ENCODE data around the gene CTIF.

Gene CTIF

DNA sequence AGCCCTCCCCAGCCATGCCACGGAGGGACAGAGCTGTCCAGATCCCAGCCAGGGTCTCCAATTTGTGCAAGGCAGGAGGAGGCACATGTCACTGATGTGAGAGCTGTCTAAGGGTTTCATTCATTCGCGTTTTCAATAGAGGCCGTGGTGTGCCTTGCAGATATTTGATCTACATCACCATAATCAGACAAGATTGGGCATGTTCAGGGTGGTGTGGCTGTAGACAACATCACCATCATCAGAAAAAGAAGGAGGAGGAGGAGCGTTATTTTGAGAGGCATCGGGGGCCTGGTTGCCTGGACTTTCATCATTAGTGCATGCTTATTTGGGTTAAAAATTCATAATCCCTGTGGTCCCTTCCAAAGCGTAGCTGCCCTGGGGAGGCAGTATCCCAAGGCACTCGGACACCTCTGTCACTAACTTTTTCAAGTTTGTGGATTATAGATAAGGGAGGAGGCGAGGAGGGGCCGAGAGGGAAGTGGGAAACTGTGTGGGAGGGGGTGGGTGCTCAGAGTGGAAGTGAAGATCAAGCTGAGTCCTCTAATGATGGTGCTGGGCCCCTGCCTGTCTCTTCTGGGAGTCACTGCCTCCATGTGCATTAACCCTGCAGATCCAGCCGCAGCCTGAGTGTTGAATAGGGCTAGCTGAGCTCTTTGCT, 194.1 kb downstream of the CTIF start:
- DNase-seq (ENCODE audit: low read depth in 2 of 2) = no peak

DNA sequence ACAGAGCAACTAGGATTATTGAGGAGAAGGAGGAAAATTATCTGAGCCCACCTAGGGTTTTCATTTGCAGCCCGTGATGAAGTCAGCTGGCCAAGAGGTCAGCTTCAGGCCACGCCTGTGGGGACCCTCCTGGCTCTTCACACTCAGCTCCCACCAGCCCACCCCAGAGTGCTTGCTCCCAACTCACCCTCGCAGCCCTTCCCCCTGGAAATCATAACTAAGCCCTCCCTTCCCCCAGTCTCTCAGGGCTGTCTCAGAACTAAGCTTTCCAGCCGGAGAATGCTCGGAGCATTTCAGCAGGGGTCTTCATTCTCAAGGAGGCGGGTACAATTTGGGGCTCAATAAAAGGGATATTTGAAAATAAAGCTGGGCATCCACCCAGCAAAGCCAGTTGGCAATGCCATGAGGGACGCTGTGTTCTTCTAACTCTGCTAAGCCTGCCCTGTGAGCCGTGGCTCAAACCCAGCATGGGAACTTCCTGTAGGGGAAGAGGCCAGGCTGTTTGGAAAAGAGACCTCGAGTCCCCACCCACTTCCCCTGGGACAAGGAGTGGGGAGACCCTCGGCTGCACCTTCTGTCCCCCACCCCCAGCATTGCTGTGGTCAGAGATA, 194.9 kb downstream of the CTIF start:
- no peak for DNase-seq (ENCODE audit: low read depth in 2 of 2)

DNA sequence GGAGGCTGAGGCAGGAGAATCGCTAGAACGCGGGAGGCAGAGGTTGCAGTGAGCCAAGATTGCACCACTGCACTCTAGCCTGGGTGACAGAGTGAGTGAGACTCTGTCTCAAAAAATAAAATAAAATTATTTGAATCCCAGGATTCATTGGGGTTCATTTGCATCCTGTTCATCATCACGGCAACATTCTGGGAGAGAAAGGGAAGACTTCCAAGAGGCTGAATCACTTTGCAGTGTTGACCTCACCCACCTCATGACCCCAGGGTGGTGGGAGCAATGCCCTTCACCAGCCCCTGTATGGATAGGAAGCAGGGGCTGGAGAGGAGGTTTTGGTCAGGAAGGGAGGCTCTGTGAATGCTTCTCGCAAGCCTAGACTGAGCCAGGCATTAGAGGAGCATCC, 195.6 kb downstream of the CTIF start:
- DNase-seq (ENCODE audit: low read depth in 2 of 2) = no peak

DNA sequence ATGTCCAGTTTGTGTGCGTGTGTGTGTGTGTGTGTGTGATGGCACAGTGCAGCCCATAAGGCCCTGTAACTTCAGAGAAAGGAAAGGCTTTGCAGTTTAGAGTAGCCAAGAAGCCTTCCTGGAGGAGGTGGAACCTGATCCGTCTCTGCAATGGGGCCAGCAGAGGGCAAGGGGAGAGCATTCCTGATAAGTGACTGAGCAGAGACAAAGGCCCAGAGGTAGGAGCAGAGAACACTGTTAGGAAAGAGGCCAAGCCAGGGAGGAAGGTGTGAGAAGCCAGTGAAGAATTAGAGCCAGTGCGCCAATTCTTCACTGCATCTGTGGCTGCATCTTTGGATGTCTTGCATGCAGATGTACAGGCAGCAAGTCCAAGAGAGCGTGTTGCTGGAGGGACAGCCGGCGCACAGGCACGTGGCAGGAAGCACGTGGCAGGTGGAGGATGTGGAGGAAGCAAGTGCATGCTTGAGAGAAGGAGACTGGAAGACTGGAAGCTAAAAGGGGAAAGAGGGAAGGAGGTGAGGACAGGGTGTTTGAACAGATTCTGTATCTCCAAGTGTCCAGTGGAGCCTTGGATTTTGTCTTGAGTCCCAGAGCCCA, 196.3 kb downstream of the CTIF start:
- no peak for DNase-seq (ENCODE audit: low read depth in 2 of 2)

DNA sequence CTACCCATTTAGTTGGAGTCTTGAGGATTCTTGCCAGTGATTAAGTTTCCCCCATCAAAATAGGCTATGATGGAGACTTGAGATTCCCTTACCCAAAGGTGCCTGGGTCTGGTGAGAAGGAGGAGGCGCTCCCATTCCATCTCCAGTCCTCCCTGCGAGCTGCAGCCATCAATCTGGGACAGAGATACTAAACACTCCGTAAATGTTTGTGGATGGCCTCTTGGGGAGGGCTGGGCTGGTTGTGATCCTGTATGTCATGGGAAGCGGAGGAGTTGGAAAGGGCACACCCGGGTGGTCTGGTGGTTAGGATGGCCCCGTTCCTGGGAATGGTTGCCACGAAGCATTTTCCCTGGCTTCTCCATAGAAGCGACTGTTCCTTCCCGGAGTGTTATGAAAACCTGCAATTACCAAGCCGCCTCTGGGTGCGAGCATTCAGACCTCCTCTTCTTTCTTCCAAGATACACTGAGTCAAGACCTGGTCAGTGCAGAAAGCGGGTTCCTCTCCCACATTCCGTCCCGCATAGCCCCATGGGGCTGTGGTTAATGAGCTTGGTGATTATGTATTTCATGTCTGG, 196.9 kb downstream of the CTIF start:
- no peak for DNase-seq (ENCODE audit: low read depth in 2 of 2)

DNA sequence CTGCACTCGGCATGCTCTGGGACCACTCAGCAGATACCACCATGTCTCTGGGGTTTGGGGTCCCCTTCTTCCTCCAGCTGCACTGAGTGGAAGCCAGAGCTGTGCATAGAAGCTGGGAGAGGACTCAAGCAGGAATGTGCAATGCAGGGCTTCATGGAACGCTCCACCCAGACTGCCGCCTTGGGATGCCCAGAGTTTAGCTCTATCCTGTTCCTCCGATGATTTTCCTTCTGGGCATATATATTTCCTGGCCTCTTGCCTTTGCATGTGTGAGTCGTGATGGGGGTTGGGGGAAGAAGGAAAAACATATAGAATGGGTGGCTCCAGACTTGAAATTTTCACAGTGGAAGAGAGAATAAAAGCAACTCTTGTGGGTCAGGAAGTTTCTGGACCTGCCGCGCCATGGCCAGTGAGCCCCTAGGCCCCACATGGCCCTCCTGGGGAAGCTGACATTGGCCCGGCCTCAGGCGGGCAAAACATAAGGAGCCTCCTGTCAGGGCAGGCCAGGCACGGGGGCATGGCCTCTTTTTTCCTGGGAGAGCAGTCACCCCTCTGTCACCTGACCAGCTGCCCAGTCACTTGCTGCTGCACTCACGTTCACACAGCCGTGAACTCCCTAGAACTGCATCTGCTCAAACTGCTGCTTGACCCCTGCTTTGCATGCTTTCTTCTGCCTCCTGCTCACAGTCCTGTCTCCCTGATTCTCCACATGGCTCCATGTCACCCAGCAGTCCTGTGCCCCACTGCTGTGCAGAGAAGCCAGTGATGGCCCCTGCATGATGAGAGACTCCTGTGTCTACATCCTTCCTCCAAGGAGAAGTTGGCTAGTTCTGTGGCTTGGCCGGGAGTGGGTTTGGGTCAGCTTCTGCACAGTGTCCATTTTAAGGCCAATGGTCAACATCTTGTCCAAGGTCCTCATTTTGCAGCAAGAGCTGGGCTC, 197.8 kb downstream of the CTIF start:
- no peak for DNase-seq (ENCODE audit: low read depth in 2 of 2)

DNA sequence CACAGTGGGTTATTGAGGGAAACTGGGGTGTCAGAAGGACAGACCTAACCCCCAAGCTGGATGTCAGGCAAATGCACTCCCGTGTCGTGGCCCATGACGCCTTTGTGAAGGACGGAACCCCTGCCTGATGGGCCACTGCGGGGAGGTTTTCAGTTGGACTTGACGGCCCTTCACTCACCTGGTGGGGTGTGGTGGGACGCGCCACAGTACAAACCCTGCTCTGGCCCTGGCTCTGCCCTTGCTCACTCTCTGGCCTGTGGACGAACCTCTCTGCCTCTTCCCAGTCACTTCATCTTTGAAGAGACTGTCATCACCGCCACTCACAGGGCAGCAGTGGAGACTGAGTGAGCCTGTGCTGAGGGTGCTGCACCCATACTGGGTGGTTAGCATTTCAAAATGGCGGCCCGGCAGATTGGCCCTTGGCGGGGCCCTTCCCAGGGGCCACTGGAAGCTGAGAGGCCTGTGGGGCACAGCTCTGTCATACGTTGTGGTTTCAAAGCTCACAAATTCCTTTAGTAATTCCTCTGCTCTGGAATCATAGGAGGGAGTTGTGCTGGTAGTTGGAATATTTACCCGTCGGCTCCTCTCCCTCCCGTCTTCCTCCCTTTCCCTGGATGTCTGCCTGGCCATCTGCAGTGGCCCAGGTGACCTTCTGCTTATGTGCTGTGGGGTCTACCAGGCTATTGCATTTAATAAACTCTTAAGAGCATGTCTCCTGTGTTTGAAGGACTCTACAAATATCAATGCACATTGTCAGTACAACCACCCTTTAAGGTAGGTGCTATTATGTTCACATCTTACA, 200.6 kb downstream of the CTIF start:
- no peak for DNase-seq (ENCODE audit: low read depth in 2 of 2)

DNA sequence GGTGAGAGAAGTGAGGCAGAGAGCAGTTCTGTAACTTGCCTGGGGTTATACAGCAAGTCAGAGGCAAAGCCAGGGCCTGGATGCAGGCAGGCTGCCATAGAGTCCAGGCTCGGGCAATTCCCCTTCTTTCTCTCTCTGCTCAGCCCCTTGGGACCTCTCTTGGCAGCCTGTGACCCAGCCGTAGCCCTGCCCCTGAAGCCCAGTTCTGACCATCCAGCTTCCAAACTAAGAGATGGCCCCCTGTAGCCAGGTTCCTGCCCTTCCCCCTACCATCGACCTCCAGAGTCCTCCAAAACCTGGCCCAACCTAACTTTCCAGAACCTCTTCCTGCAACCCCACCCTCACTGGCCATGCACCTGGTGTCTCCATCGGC, 201.2 kb downstream of the CTIF start:
- no peak for DNase-seq (ENCODE audit: low read depth in 2 of 2)

DNA sequence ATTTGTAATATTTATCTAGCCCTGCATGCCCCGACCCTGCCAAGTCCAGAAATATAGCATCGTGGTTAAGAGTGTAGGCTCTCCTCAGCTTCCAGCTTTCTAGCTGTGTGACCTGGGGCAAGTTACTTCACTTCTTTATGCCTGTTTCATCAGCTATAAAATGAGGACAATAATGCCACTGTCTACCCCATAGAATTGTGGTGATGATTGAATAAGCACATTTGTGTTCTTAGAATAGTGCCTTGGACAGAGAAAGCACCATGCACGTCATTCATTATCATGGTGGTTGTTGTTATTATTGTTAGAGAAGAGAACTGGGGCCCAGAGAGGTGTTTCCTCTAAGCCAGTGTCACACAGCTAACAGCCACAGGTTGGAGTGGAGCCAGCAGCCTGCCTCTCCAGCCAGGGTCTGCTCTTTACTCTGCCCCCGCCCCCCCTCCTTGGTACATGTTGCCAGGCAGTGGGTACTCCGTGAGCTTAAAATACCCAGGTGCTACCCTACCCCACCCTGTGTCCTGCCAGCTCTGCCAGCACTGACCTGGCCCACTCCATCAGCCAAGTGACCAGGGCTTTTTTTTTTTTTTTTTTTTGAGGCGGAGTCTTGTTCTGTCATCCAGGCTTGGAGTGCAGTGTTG, 202.1 kb downstream of the CTIF start:
- DNase-seq (ENCODE audit: low read depth in 2 of 2) = no peak

DNA sequence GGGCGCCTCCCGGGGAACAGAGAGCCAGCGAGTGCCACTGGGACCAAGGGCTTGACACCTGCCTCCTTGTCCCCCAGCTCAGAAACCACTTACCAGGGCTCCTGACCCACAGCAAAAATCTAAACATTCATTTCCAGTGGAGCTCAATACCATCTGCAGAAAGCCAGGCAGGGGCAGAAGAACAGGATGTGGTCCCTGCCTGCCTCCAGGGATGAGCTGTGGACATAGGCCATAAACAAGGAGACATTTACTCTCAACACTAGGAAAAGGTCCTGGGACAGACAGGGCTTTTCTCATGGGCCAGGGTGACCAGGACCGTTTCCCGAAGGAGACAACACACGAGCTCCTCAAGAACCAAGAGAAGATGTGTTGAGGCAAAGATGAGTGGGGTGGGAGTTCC, 203.0 kb downstream of the CTIF start:
- DNase-seq (ENCODE audit: low read depth in 2 of 2) = no peak

DNA sequence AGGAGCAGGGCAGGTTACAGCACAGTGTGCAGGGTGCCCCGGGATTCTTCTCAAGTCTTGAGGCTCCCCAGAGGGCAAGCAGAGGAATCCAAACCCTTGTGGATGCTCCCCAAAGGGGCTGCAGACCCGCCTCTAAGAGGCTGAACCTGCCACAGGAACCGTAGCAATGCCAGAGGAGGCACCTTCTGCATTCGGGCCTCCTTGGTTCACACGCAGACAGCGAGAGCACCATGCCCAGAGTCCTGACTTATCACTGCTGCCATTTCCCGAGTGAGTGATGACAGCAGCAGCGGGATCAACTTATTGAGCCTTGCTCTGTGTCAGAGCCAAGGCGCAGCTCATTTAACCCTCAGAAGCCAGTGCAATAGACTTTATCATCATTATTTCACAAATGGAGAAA, 203.5 kb downstream of the CTIF start:
- DNase-seq (ENCODE audit: low read depth in 2 of 2) = no peak

DNA sequence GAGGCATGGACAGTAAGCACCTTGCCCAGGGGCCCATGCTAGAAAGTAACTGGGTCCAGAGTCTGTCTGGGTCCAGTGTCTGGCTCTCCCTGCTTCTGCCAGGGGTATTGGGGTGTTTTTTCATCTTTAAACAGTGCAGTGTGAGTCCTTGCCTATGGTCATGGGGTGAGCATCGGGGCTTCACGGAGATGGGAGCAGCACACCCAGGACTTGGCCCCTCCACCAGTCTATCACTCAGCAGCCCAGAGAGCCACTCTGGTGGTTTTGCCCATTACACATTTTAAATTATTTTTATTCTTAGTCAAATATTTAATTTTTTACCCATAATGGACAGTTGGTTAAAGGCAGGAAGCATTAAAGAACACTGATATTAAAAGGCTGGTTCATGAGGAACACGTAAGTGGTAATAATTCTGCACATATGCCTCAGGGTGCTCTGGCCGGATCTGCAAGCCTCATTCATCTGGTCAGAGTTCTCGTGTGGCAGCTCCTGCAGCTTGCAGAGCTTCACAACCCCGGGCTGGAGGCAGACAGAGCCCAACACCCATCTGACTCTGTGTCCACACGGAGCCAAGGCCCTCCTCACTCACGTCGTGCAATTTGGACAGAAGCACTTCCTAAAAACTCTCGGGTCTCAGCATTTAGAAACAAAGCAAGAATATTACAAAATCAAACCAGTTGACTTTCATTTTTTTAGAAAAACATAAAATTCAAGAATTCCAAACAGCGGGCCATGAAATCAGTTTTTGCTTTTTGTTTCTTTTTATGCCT, 204.1 kb downstream of the CTIF start:
- no peak for DNase-seq (ENCODE audit: low read depth in 2 of 2)

DNA sequence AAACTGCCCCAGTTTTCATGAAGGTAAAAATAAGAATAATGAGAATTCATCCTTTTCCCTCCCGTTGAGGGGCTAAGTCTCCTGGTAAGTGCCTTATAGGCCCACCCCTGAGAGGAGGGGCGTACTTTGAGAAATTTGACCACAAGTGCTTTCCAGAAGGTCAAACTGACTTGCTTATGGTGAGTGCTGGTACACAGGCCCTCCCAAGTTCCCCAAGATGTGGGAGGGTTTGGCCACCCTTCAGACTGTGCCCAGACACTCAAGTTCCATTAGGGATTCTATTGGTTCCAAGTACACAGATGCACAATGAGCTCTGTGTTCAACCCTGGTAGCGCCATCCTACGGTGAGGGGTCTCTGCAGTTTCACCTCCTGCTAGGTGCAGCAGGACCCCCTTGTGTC, 205.1 kb downstream of the CTIF start:
- no peak for DNase-seq (ENCODE audit: low read depth in 2 of 2)

DNA sequence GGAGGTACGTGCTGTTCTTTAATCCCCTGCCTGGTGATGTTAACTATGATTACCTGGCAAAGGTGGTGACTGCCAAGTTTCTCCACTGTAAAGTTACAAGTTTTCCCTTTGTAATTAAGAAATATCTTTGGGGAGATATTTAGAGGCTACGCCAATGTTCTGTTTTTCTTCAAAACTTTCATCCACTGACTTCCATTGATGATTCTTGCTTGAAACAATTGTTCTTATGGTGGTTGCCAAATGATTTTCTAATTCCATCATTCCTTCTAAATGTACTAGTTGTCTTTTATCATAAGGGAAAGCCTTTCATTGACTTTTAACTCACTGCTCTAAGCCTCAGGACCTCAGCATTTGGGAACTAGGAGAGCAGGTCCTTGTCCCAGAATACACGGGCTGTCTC, 206.5 kb downstream of the CTIF start:
- no peak for DNase-seq (ENCODE audit: low read depth in 2 of 2)

DNA sequence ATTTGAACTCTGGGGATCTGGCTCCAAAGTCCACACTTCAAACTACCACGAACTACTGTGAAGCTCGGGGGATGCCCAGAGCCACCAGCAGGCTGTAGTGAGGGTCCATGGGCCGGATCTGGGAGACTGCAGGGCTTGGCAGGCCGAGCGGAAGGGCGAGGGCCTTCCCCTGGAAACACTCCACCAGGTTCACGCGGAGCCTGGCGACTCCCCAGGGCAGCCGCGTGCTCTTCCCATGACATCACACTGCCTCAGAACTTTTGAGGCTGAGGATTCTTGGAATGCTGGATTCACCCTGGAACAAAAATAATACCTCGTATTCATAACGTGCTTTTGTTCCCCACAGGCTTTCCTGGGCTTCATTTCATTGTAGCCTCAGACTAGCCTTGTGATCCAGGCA, 210.9 kb downstream of the CTIF start:
- no peak for DNase-seq (ENCODE audit: low read depth in 2 of 2)

DNA sequence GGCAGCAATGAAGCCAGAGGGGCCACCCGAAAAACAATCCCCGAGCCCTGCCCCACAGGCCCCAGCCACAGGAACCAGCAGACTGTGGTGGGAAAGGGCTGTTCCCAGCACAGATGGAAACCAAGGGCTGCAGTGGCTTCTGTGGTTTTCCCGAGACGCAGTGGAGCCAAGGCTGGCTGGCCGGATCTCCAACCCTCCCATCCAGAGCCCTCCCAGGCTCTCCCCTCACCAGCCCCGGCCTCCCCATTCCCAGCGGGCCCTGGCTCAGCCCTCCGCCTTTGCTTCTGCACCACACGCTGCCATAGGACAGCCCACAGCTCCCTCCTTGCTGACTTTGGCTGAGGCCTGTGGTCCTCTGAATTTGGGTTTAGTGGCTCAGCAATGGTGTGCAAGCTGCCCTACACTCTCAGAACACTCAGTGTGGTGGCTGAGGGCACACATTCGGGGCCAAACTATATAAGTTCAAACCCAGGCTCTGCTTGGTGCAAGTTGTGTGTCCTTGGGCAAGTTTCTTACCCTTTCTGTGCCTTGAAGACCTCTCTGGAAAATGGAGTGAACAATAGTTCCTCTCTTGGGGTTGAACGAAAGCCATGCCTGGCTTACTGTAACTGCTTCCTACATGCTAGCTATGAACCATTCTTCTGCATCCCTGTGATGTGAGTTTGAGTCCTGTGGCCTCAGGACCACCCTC, 211.8 kb downstream of the CTIF start:
- DNase-seq (ENCODE audit: low read depth in 2 of 2) = no peak

DNA sequence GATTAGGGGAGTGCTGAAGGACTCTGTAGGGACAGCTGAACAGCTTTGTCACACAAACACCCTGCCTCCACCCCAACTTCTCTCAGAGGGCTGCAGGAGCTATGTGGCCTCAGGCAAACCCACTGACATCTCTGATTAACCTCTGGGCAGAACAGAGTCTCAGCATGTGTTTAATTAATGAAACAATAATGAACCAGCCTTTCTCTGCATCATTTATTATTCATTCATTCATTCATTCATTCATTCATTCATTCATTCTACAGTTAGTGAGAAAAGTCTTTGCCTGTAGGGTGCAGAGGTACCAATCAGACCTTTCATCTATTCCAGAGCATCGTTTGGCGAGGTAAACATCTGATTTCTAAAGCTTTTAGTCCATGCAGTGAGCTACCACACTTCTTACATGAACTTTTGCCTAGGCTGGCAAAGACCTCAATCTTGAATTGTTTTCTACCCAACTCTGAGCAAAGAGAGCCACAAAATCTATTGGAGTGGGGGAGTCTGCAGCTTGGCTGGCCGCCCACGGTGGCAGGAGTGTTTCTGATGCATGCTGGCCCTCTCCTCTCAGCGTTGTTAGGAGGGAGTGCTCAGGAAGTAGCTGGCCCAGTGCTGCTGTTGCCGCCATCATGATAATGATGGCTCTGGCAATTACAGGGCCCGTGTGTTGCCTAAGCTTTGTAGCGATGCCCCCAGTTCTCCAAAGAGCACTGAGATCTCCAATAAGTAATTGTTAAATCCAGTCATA, 213.1 kb downstream of the CTIF start:
- DNase-seq (ENCODE audit: low read depth in 2 of 2) = no peak

DNA sequence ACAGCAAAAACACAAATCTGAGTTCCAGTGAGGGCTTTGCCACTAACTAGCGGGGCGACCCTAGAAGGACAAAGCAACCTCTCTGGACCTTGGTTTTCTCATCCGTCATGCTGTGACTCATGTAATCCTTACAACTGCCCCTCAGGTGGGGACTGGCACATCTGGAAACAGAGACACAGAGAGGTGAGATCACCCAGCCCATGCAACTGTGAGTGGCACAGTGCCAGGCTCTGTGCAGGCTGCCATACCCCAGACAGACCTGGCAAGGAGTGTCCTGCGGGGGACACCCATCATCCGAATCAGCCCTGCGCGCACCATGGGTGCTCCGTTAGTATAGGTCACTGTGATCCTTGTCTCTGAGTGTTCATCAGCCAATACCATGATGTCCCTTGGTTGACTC, 213.6 kb downstream of the CTIF start:
- no peak for DNase-seq (ENCODE audit: low read depth in 2 of 2)

DNA sequence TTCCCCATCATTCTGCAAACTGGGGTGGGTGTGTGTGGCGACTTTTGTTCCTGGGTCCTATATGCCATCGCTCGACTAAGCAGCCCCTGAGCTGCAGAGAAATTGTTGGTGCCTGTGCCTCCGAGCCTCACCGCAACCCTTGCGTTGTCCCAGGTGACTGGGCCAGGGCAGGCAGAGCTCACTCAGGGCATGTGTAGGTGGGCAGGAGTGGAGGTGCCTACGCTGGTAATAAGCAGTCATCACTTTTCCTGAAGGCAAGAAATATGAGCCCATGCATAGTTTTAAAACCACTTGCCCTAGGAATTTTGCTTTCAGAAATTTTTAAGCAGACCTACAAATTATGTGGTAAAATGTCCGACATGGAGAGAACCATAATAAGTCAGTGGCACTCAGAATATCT, 214.1 kb downstream of the CTIF start:
- no peak for DNase-seq (ENCODE audit: low read depth in 2 of 2)
